Bone marrow (tissue), 2 donors: ENCODE results near the gene ACTL10.

Source experiments
- DNase-seq, 2 donors: peaks; one replicate each; lab custom pipeline; 2025; lab: John Stamatoyannopoulos, UW

ACTL10 gene

DNA sequence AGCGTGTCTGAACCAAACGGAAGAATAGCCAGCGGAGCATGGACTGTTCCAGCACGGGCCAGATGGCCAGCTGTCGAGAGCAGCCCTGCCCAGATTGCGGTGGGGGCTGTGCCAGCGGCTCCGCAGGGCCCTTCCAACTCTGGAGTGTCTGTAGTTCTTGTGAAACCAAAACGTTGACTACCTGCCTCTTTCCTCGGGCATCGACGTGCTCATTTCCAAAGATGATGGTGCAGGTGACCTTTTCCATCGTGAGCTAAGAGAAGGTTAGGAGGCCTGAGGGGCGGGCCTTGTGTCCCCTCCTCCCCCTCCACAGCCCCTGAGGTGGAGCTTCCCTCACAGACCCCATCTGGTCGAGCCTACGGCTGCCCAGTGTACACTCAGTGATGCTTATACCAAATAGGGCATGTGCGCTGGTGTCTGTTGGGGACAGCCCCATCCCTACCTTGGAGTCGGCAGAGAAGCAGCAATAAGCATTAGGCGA lies 17.5 kb upstream of the ACTL10 start:
- DNase-seq, result no peak

DNA sequence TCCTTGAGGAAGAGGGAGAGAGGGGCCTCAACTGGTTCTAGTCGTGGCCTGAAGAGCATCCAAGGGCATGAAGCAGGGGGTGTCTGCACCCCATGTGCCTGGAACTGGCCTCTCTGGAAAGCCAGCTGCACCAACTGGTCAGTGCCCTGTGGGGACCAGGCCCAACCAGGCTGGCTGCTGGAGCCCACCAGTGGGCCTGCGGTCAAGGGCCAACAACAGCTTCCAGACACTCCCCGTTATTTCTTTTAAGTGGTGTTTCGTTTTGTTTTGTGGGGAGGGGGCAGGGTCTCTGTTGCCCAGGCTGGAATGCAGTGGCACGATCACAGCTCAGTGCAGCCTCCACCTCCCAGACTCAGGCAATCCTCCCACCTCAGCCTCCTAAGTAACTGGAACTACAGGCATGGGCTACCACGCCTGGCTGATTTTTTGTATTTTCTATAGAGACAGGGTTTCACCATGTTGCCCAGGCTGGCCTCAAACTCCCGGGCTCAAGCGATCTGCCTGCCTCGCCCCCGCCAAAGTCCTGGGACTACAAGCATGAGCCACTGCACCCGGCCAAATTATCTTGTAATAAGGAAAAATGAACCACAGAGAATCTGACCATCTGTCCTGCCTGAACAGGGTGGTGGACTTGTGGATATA lies 16.5 kb upstream of the ACTL10 start:
- DNase-seq, result no peak

DNA sequence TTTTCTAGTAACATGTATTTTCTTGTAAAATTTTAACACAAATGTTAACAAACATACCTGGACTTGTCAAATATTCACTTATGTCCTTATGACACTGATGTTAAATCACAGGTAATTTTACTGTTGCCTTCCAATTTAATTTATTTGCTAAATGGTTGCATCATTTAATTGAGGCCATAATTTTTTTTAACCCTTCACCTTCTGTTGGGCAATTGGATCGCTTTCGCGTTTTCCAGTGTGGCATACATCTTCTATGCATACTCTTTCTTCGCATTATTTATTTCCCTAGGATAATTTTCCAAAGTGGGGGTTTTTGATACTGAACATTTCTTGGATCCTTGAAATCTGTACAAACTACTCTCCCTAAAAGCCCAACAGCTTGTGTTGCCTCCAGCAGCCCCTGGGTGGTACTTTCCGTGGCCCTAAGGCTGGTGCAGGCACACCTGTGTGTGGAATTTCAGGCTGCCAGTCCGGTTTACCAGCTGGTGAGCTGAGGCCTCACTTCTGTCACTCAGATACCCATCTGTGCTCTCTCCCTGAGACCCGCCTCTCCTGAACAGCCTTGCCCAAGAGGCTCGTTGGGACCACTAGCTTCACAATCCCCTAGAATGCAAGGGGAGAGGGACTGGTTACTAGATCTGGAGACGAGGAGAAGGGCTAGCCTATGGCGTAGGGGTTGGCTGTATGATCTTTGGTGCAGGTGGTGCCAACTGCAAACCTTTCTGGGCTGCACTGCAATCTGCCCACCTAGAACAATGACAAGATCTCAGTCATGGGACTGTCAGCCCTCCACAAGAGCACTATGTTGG lies 15.8 kb upstream of the ACTL10 start:
- no peak for DNase-seq

DNA sequence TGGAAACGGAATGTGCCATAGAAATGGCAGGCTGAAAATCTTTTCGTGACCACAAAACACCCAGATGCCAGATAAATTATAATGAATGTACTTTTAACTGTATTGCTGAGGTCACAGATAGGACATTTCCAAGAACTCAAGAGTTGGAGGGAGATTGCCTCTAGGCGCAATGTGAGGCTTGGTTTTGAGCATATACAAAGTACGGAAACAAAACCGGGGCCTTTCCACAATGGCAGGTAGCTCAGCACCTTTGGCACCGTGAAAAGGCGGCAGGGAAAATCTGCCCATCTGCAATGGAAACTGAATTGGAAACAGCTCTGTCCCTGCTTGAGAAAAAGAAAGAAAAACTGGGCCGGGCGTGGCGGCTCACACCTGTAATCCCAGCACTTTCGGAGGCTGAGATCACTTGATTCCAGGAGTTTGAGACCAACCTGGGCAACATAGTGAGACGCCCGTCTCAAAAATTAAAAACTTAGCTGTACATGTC lies 15.1 kb upstream of the ACTL10 start:
- no peak for DNase-seq

DNA sequence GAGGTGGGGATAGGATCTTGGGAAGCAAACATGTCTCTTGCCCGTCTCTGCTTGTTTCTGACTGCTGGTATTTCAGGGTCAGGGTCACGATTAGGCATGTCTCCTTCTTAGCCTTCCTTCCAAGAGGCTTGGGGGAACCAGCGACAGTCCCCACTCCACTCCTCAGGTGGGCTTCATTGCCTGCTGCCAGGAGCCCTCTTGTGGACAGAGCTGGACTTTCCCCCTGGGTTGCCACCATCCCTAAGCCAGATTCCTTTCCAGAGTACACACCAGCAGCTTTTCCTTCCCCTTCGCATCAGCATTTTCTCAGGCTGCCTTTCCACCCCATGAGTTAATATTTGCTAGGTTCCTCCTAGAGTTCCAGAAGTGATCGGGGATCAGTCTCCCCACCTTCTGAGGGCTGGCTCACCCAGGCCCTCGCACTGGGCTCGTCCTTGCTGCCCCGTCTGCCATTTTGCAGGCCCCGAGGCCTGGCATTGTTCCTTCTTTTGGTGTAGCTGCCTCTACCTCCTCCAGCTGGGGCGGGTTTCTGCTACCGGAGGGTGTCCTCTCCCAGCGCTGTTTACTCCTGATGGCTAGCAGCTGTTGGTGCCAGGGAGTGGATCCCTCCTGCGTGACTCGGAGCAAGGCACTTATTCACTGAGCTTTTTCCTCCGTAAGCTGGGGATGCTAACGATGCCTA lies 13.4 kb upstream of the ACTL10 start:
- peak in 1 of 2 donors; percentile 52 for DNase-seq

DNA sequence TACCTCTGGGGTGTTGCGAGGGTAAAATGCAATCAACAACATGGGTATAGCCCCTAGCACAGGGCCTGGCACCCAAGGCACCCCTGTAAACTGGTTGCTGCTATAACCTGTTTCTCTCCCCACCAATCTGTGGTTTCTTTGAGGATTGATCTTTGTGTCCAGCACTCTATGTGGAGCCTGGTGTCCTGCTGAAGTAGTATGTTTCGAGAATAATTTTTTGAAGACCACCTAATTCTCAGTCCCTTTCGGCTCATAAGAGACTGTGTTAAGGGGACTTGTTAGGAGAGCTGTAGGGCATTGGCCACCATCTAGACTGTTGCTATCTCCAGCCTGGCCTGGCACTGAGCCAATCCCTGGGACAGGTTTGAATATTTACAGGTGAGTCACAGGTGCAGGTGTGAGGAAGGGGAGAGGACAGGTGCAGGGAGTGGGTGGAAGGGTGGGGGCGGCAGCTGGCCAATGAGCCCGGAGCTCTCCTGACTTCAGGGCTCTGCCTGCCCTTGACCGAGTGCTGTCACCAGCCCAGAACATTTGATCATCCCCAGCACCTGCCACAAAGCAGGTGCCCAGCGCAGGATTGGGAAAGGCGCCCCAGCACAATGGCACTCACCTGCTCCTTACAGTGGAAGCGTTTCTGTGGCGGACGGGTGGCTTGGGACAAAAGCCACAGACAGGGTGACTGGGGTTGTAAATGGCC lies 12.7 kb upstream of the ACTL10 start:
- DNase-seq, result no peak

DNA sequence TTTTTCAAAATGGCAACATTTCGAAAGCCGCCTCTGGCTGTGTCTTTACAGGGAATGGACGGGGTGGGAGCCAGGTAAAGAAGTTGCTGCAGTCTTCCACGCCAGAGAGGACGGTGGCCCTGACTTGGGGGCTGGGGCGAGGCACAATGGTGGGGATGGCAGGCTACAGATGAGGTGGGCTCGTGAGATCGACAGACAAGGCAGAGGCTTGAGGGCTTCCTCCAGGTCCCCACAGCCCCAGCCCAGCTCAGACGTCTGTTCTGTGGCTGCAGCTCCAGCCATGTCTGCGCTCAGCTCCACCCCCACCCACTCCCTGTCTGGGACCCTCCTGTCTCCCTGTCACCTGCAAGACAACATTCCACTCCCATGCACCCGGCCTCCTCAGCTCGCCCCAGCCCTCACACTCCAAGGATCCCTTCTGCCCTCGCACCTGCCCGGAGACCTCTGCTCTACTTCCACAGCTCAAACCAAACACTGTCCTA lies 12.0 kb upstream of the ACTL10 start:
- no peak for DNase-seq

DNA sequence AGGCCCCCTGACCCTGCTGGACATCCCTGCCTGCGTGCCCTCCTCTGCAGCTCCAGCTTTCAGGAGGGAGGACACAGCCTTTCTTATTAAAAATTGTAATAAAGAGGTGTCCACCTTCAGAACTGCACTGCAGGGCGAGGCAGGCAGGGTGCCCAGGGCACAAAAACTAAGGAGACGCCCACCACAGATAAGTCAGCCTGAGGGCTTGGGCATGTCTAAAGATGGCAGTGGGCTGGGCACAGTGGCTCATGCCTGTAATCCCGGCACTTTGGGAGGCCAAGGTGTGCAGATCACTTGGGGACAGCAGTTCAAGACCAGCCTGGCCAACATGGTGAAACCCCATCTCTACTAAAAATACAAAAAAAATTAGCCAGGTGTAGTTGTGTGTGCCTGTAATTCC lies 11.6 kb upstream of the ACTL10 start:
- DNase-seq, result no peak

DNA sequence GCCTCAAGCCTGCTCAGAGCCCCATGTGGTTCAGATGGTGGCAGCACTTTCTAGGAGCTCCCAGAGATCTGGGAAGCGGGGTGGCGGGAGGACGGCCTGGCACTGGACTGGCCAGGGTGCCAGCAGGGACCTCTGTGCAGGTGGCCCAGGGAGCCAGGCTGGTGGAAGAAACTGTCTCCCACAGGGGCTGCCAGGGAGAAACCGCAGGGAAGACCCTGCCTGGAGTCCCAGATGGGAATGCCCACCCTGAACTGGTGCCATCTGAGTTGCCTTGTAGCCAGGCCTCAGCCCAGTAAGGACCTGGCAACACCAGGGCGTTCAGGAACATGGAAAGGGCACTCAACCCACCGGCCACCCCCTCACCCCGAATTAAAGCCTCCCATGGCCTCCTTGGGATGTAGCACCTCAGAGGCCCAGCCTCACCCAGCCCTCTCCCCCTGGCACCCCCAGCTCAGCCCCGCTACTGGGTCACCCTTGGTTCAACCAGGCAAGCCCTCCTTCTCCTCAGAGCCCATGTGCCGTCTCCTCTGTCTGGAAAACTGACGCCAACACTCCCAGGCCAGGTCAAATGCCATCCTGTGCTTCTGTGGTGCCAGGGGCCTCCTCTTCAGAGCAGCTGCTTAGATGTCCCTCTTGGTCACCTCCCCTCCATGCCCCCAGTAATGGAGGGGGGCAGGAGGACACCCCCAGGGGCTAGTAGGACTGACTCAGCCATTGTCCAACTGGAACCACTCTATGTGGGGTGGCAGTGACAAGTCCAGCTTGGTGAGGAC lies 10.5 kb upstream of the ACTL10 start:
- DNase-seq, result no peak

DNA sequence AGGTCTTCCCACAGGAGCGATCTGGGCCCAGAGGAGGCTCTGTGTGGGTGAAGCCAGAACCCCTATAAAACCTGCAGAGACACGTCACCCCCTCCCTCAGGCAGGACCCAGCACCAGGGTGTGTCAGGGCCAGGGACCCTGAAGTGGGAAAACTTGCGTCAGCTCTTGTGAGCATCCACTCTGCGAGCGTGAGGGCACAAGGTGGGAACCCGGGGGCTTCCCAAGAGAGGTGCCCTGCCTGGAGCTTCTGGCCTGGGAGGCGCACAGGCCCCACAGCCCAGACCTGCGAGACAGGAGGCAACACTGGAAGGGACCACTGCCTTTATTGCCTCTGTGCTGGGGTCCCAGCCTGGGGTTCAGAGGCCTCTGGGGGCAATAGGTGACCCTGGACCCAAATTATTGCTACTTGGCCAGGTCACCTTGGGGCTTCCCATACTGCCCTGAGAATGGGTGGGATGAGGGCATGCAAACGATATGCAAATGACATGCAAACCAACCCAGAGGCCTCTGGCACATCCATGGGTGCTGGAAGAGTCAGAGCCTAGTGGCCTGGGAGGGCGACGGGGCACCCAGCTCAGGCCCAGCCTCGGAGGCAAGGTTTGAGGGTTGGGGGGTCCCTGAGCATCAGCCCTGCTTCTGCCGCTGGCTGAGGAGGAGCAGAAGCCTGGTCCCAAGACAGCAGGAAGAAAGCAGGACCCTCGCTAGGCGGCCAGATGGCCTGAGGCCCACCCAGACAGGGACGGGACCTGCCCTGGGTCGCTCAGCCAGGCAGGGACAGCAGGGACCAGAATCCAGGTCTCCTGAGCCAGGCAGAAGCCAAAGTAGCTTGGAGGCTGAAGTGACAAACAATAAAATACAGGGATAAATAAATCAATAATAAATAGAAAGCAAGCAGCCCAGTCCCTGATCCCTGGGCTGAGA lies 9.7 kb upstream of the ACTL10 start:
- DNase-seq, result no peak

DNA sequence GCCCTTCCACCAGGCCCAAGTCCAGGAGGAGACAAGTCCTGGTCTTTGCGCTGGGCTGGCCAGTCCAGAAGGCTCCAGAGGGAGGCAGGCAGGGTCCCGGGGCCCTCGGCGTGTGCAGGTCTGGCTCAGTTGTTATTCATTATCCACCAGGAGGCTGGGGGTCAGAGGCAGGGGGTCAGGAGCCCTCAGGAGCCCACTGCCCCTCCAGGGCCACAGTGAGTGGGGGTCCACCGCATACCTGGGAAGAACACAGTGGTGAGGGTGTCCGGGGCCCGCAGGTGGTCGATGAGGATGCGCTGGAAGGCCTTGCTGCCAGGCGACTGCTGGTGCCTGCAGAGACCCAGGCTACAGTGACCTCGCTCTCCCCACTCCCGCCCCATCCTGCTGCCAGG lies 9.0 kb upstream of the ACTL10 start:
- DNase-seq, result no peak

DNA sequence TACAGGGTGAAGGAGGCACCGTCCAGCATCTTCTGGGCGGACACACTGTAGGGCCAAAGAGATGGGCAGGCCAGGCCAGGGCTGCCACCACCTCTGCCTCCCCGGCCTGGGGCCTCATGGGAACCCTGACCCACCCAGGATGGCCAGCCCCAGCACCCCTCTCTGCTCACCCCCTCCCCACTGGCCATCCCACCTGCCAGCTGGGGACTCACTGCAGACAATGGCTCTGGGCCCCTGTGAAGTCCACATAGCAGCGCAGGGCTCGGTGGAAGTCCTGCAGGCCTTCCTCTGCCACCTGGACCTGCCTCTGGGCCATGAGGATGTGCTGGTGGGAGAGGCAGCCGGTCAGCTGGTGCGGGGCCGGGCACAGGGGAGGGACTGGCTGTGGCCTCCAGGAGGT lies 8.2 kb upstream of the ACTL10 start:
- no peak for DNase-seq

DNA sequence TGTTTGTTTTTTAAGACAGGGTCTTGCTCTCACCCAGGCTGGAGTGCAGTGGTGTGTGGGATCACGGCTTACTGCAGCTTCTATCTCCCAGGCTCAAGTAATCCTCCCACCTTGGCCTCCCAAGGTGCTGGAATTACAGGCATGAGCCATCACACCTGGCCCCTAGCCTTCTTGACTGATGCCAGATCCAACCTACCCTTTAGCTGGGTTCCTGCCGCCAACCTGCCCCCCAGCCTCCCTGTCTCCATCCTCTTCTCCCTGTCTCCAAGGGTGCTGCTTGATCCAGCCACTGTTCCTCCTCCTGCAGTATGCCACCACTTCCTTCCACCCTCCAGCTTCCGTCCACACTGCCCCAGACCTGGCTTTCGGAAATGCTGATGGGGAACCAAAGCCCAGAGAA lies 7.8 kb upstream of the ACTL10 start:
- no peak for DNase-seq

DNA sequence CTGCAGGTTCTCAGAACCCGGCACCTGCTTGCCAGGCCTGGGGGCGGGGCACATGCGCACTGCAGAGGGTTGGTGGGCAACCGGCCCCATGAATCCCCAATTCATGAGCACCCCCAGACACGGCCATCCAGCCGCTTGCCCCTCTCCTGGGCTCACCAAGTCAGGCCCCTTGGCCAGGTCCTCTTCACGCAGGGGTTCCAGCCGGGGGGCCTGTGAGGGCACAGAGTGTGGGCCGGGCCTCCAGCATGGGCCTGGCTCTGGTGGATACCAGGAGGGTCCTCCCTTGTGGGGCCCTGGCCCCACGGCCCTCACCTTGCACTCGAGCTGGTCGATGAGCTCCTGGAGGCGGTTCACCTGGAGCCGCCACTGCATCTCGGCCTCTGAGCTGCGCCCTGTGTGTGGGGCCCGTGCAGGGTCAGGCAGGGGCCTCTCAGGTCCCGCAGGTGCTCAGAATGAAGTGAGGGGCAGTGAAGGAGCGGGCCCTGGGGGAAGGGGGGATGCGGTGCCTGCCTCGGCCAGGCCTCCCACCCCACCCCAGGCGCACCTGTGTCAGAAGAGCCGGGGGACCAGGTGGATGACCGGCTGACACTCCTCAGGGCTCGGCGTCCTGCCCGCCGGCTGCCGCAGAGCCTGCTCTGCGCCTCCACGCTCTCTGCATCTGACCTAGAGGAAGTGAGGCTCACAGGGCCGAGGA lies 7.3 kb upstream of the ACTL10 start:
- DNase-seq, result no peak

DNA sequence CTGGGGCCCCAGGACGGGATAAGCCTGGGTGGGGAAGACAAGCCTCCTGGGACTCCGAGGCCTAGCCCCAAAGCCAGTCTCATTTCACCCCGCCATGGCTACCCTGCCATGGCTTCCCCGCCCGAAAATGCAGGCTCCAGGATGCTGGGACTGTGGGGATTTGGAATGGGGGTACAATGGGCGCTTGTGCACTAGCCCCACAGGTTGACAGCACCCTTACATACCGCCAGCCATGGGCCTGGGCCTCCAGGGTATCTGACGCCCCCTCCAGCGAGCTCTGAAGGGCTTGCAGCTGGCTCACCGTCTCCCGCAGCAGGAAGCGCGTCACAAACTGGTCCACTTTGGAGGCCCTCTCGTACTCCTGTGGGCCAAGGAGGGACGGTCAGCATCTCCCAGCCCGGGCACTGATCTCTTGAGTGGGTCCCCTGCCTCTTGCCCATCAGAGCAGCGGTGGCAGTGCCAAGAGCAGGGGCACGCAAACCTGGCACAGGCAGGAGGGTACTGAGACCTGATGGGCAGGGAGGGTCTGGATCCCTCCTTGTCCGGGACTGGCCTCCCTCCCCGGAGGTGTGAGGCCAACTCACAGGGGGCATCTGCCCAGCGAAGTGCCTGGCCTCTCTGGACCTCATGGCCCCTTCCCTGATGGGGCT lies 6.6 kb upstream of the ACTL10 start:
- DNase-seq, result no peak

DNA sequence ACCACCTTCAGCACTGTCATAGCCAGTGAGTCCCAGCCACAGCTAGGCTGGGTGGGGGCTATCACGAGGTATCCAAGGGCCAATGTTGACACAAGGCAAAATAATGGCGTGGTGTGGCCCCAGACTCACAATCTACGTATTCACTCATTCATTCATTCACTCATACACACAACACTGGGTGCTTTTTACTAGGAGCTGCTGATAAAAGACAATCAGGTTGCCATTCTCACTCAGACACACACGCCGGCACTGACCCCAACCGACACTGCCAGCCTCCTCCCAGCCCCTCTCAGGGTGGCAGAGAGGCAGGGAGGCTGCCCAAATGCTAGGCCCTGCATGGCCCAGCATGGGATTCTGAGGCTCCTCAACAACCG lies 6.1 kb upstream of the ACTL10 start:
- DNase-seq, result no peak

DNA sequence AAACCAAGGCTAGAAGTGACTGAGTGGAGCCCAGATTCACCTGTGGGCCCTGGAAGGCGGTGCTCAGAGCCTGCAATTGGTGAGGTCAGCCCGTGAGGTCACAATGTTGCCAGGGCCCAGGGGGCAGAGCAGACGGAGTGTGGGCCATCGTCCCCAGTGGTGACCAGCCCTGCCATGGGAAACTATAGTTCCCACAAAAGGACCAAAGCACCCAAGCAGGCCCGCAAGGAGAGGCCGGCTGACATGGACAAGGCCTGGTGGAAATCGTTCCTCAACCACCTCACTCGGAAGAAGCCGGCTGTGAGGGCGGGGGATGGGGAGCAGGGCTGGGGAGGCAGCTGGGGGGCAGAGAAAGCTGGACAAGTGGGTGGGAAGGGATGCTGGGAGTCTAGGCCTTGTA lies 4.6 kb upstream of the ACTL10 start, which contains the start of gene C20orf144:
Gene C20orf144 (plus strand): TSS at position 156 of the 400 bp plus-strand sequence. CDS start 19 bp downstream, at position 175.
- DNase-seq, result no peak

DNA sequence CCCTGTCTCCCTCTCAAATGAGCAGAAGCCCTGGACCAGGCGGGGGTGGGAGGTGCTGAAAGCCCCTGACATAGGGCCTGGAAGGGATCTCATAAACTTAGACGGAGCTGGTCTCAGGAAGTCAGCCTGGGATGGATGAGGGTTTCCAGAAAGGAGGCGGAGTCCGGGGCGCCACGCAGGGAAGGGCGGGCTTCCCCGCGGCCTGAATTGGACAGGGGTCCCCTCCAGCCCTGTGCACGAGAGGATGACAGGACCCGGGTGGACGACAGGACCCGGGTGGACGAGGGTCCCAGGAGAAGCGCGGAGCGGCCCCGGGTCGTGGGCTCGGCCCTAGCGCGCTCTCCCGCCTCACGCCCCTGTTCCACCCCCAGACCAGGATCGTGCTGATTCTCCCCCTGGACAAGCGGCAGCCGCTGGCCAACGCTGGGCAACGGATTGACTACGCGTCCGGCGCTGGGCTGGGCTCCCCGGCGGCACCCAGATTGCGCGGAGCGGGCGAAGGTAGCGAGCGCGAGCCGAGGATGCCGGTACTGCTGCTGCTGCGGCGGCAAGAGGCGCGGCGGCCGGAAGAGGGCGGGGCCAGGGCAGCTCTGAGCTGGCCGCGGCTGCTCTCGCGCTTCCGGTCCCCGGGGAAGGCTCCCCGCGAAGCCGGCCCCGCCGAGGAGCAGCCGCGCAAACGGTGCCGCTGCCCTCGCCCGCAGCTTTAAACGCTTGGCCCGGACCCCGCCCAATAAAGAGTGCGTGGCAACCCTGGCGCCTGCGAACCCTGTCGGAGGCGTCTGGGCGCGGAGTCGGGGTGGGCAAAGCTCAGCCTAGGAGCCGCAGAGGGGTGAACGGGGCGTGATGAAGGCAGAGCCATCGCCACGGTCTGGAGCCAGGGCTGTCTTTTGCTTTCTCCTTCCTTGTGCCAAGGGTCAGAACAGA lies 3.3 kb upstream of the ACTL10 start:
- DNase-seq, result peak; percentile 42 to 59
